HS-27A (cell line): Measurements from ENCODE around the gene ZNF80.
"Not testable (repeated sequence)": the region's sequence is repeated elsewhere in the genome, so short reads cannot be mapped to it uniquely, and the experiment has no call there.

ENCODE experiments used
- DNase-seq: peaks from one replicate; pipeline ENCODE4 v3.0.0-alpha.2; 2012; ENCODE audit warnings: low read depth, missing footprints

The ZNF80 gene

GRCh38 chr3:114237478-114237877 lies at the start of gene ZNF80:
Gene ZNF80 (minus strand): TSS chr3:114237578. CDS start chr3:114237074, 504 bp downstream.
- DNase-seq, result not testable (repeated sequence)

- DNase-seq, result no peak
These were observed 48.9 kb upstream of the ZNF80 start for GRCh38 chr3:114286266-114286665.

- DNase-seq, result no peak
These were observed 48.4 kb upstream of the ZNF80 start for GRCh38 chr3:114285648-114286230.

GRCh38 chr3:114284644-114285043 lies 47.3 kb upstream of the ZNF80 start:
- no peak for DNase-seq

- not testable (repeated sequence) for DNase-seq
These were observed 39.5 kb upstream of the ZNF80 start for GRCh38 chr3:114276856-114277255.

- no peak for DNase-seq
These were observed 37.6 kb upstream of the ZNF80 start for GRCh38 chr3:114274929-114275328.

GRCh38 chr3:114272271-114272670 lies 34.9 kb upstream of the ZNF80 start:
- no peak for DNase-seq

GRCh38 chr3:114270019-114270418 lies 32.6 kb upstream of the ZNF80 start:
- DNase-seq, result no peak

- DNase-seq, result no peak
These were observed 22.8 kb upstream of the ZNF80 start for GRCh38 chr3:114260152-114260551.

GRCh38 chr3:114259566-114259965 lies 22.2 kb upstream of the ZNF80 start:
- DNase-seq, result no peak

GRCh38 chr3:114253505-114253904 lies 16.1 kb upstream of the ZNF80 start:
- DNase-seq, result no peak

GRCh38 chr3:114252954-114253353 lies 15.6 kb upstream of the ZNF80 start:
- no peak for DNase-seq

- DNase-seq, result no peak
These were observed 5.6 kb upstream of the ZNF80 start for GRCh38 chr3:114242947-114243346.

GRCh38 chr3:114241262-114241661 lies 3.9 kb upstream of the ZNF80 start:
- no peak for DNase-seq

GRCh38 chr3:114238146-114238785 lies 888 bp upstream of the ZNF80 start:
- DNase-seq, result not testable (repeated sequence)

- DNase-seq, result no peak
These were observed 1.9 kb downstream of the ZNF80 start for GRCh38 chr3:114235431-114235830.

GRCh38 chr3:114234745-114235144 lies 2.6 kb downstream of the ZNF80 start:
- DNase-seq, result no peak

- no peak for DNase-seq
These were observed 5.8 kb downstream of the ZNF80 start for GRCh38 chr3:114231616-114232015.

GRCh38 chr3:114227076-114227475 lies 10.3 kb downstream of the ZNF80 start:
- DNase-seq, result no peak

- DNase-seq, result no peak
These were observed 11.1 kb downstream of the ZNF80 start for GRCh38 chr3:114226313-114226712.

GRCh38 chr3:114223143-114223542 lies 14.2 kb downstream of the ZNF80 start:
- DNase-seq, result no peak

GRCh38 chr3:114221881-114222264 lies 15.5 kb downstream of the ZNF80 start:
- DNase-seq, result no peak

- DNase-seq, result no peak
These were observed 16.1 kb downstream of the ZNF80 start for GRCh38 chr3:114221165-114221880.
